ENCODE data around the gene MGMT. TPM values are rescaled to one million over a fixed set of nuclear protein-coding genes. Genes with fewer than 3 reads are reported as not detected.

Gene MGMT
- total and polyA plus RNA-seq, 7 experiments from 2014 or later = 17.6 to 37.1 (median 22.0) TPM

- no peak for ATAC-seq
- Mint-ChIP-seq H3K4me3 (no peak overlapping the region), H3K27me3 (no peaks in the 10 kb centered on the region), H3K9me3 (peaks cover 0 to 32% (median 7%) of the 10 kb centered on the region in 11 donors), H3K27ac (no peak overlapping the region), H3K4me1 (peaks cover 0 to 29% (median 15%) of the 10 kb centered on the region in 7 donors), H3K36me3 (peaks cover 9 to 64% (median 30%) of the 10 kb centered on the region in 5 donors)
- no peak overlapping the region for H3K4me3 ChIP-seq (ENCODE audit: low read length)
- H3K9me3 ChIP-seq (ENCODE audit: control insufficient read depth in 2 of 3, low read length in 3 of 3) = no peaks in the 10 kb centered on the region
- H3K36me3 ChIP-seq (ENCODE audit: control insufficient read depth in 2 of 3, insufficient read depth in 3 of 3, low read length in 3 of 3) = peaks cover 0 to 7% (median 0%) of the 10 kb centered on the region in 3 experiments
- no peak overlapping the region for H3K27ac ChIP-seq (ENCODE audit: low read depth, low read length)
- no peak for DNase-seq
- CTCF ChIA-PET = no interaction called here
- intact Hi-C loops (cut with micrococcal nuclease) = no loop called here
- no peaks in the 10 kb centered on the region for H3K4me1 ChIP-seq (ENCODE audit: control insufficient read depth in 2 of 2, insufficient read depth in 2 of 2, low read length in 2 of 2)
- H3K27me3 ChIP-seq (ENCODE audit: control insufficient read depth in 2 of 2, insufficient read depth in 2 of 2, low read length in 2 of 2) = no peaks in the 10 kb centered on the region
- POLR2A ChIA-PET = interaction anchor here (0.6 kb wide), 1 partner anchor 440 kb away, joined by 4 read pairs; no protein-coding TSS in a partner anchor
Observed at GRCh38 chr10:129526943-129527342, 59.9 kb downstream of the MGMT start.

GRCh38 chr10:129528376-129528978 lies 61.4 kb downstream of the MGMT start:
- Histone ChIP-seq H3K27ac (ENCODE audit: low read depth, low read length) (no peak overlapping the region), H3K9me3 (ENCODE audit: control insufficient read depth in 2 of 3, low read length in 3 of 3) (no peaks in the 10 kb centered on the region), H3K27me3 (ENCODE audit: control insufficient read depth in 2 of 2, insufficient read depth in 2 of 2, low read length in 2 of 2) (no peaks in the 10 kb centered on the region), H3K36me3 (ENCODE audit: control insufficient read depth in 2 of 3, insufficient read depth in 3 of 3, low read length in 3 of 3) (peaks cover 0 to 7% (median 0%) of the 10 kb centered on the region in 3 experiments), H3K4me3 (ENCODE audit: low read length) (no peak overlapping the region), H3K4me1 (ENCODE audit: control insufficient read depth in 2 of 2, insufficient read depth in 2 of 2, low read length in 2 of 2) (no peaks in the 10 kb centered on the region)
- peaks cover 9 to 66% (median 32%) of the 10 kb centered on the region in 5 donors for H3K36me3 Mint-ChIP-seq
- intact Hi-C loops (cut with micrococcal nuclease) = no loop called here
- H3K4me1 Mint-ChIP-seq = peaks cover 0 to 34% (median 26%) of the 10 kb centered on the region in 7 donors
- no peak overlapping the region for H3K4me3 Mint-ChIP-seq
- CTCF ChIA-PET = no interaction called here
- no peaks in the 10 kb centered on the region for H3K27me3 Mint-ChIP-seq
- ATAC-seq (no peak), DNase-seq (no peak)
- peaks cover 0 to 29% (median 7%) of the 10 kb centered on the region in 11 donors for H3K9me3 Mint-ChIP-seq
- POLR2A ChIA-PET = no interaction called here
- no peak overlapping the region for H3K27ac Mint-ChIP-seq

GRCh38 chr10:129530581-129530980 lies 63.5 kb downstream of the MGMT start:
- no peaks in the 10 kb centered on the region for H3K27me3 Mint-ChIP-seq
- peaks cover 0 to 31% (median 7%) of the 10 kb centered on the region in 11 donors for H3K9me3 Mint-ChIP-seq
- Histone ChIP-seq H3K27ac (ENCODE audit: low read depth, low read length) (no peak overlapping the region), H3K27me3 (ENCODE audit: control insufficient read depth in 2 of 2, insufficient read depth in 2 of 2, low read length in 2 of 2) (no peaks in the 10 kb centered on the region), H3K36me3 (ENCODE audit: control insufficient read depth in 2 of 3, insufficient read depth in 3 of 3, low read length in 3 of 3) (peaks cover 0 to 19% (median 0%) of the 10 kb centered on the region in 3 experiments), H3K9me3 (ENCODE audit: control insufficient read depth in 2 of 3, low read length in 3 of 3) (peaks cover 0 to 4% (median 0%) of the 10 kb centered on the region in 3 experiments), H3K4me3 (ENCODE audit: low read length) (no peak overlapping the region), H3K4me1 (ENCODE audit: control insufficient read depth in 2 of 2, insufficient read depth in 2 of 2, low read length in 2 of 2) (no peaks in the 10 kb centered on the region)
- H3K36me3 Mint-ChIP-seq = peaks cover 7 to 75% (median 47%) of the 10 kb centered on the region in 5 donors
- ChIA-PET POLR2A (no interaction called here), CTCF (no interaction called here)
- H3K27ac Mint-ChIP-seq = no peak overlapping the region
- ATAC-seq (no peak), DNase-seq (no peak)
- intact Hi-C loops (cut with micrococcal nuclease) = no loop called here
- peaks cover 0 to 40% (median 33%) of the 10 kb centered on the region in 7 donors for H3K4me1 Mint-ChIP-seq
- no peak overlapping the region for H3K4me3 Mint-ChIP-seq

GRCh38 chr10:129531195-129531968 lies 64.3 kb downstream of the MGMT start:
- Mint-ChIP-seq H3K36me3 (peaks cover 7 to 75% (median 51%) of the 10 kb centered on the region in 5 donors), H3K9me3 (peaks cover 0 to 31% (median 7%) of the 10 kb centered on the region in 11 donors), H3K27ac (no peak overlapping the region), H3K27me3 (no peaks in the 10 kb centered on the region), H3K4me3 (no peak overlapping the region), H3K4me1 (peaks cover 0 to 40% (median 34%) of the 10 kb centered on the region in 7 donors)
- intact Hi-C loops (cut with micrococcal nuclease) = no loop called here
- Histone ChIP-seq H3K36me3 (ENCODE audit: control insufficient read depth in 2 of 3, insufficient read depth in 3 of 3, low read length in 3 of 3) (peaks cover 0 to 24% (median 0%) of the 10 kb centered on the region in 3 experiments), H3K4me3 (ENCODE audit: low read length) (no peak overlapping the region), H3K9me3 (ENCODE audit: control insufficient read depth in 2 of 3, low read length in 3 of 3) (peaks cover 0 to 4% (median 0%) of the 10 kb centered on the region in 3 experiments), H3K27me3 (ENCODE audit: control insufficient read depth in 2 of 2, insufficient read depth in 2 of 2, low read length in 2 of 2) (no peaks in the 10 kb centered on the region), H3K4me1 (ENCODE audit: control insufficient read depth in 2 of 2, insufficient read depth in 2 of 2, low read length in 2 of 2) (no peaks in the 10 kb centered on the region), H3K27ac (ENCODE audit: low read depth, low read length) (no peak overlapping the region)
- POLR2A ChIA-PET = no interaction called here
- CTCF ChIA-PET = no interaction called here
- DNase-seq = no peak
- no peak for ATAC-seq

GRCh38 chr10:129531969-129532660 lies 65.1 kb downstream of the MGMT start:
- H3K27me3 Mint-ChIP-seq = no peaks in the 10 kb centered on the region
- DNase-seq (no peak), ATAC-seq (no peak)
- Histone ChIP-seq H3K4me3 (ENCODE audit: low read length) (no peak overlapping the region), H3K36me3 (ENCODE audit: control insufficient read depth in 2 of 3, insufficient read depth in 3 of 3, low read length in 3 of 3) (peaks cover 0 to 29% (median 0%) of the 10 kb centered on the region in 3 experiments), H3K9me3 (ENCODE audit: control insufficient read depth in 2 of 3, low read length in 3 of 3) (peaks cover 0 to 4% (median 0%) of the 10 kb centered on the region in 3 experiments), H3K4me1 (ENCODE audit: control insufficient read depth in 2 of 2, insufficient read depth in 2 of 2, low read length in 2 of 2) (no peaks in the 10 kb centered on the region), H3K27me3 (ENCODE audit: control insufficient read depth in 2 of 2, insufficient read depth in 2 of 2, low read length in 2 of 2) (no peaks in the 10 kb centered on the region), H3K27ac (ENCODE audit: low read depth, low read length) (no peak overlapping the region)
- H3K4me3 Mint-ChIP-seq = no peak overlapping the region
- POLR2A ChIA-PET = no interaction called here
- H3K4me1 Mint-ChIP-seq = peaks cover 0 to 40% (median 34%) of the 10 kb centered on the region in 7 donors
- peaks cover 0 to 35% (median 7%) of the 10 kb centered on the region in 11 donors for H3K9me3 Mint-ChIP-seq
- H3K36me3 Mint-ChIP-seq = peaks cover 7 to 75% (median 55%) of the 10 kb centered on the region in 5 donors
- H3K27ac Mint-ChIP-seq = no peak overlapping the region
- intact Hi-C loops (cut with micrococcal nuclease) = no loop called here
- CTCF ChIA-PET = no interaction called here

GRCh38 chr10:129532838-129533237 lies 65.8 kb downstream of the MGMT start:
- no peaks in the 10 kb centered on the region for H3K4me1 ChIP-seq (ENCODE audit: control insufficient read depth in 2 of 2, insufficient read depth in 2 of 2, low read length in 2 of 2)
- DNase-seq (no peak), ATAC-seq (no peak)
- H3K36me3 ChIP-seq (ENCODE audit: control insufficient read depth in 2 of 3, insufficient read depth in 3 of 3, low read length in 3 of 3) = peaks cover 0 to 26% (median 0%) of the 10 kb centered on the region in 3 experiments
- ChIA-PET CTCF (no interaction called here), POLR2A (no interaction called here)
- H3K9me3 ChIP-seq (ENCODE audit: control insufficient read depth in 2 of 3, low read length in 3 of 3) = peaks cover 0 to 4% (median 0%) of the 10 kb centered on the region in 3 experiments
- H3K4me3 ChIP-seq (ENCODE audit: low read length) = no peak overlapping the region
- intact Hi-C loops (cut with micrococcal nuclease) = no loop called here
- Mint-ChIP-seq H3K9me3 (peaks cover 0 to 39% (median 4%) of the 10 kb centered on the region in 11 donors), H3K27ac (no peak overlapping the region), H3K27me3 (no peaks in the 10 kb centered on the region), H3K4me1 (peaks cover 0 to 39% (median 31%) of the 10 kb centered on the region in 7 donors), H3K36me3 (peaks cover 3 to 75% (median 55%) of the 10 kb centered on the region in 5 donors), H3K4me3 (no peak overlapping the region)
- H3K27me3 ChIP-seq (ENCODE audit: control insufficient read depth in 2 of 2, insufficient read depth in 2 of 2, low read length in 2 of 2) = no peaks in the 10 kb centered on the region
- H3K27ac ChIP-seq (ENCODE audit: low read depth, low read length) = no peak overlapping the region
